Measurements from ENCODE around the gene STX1A. TPM values are rescaled to one million over a fixed set of nuclear protein-coding genes. Genes with fewer than 3 reads are reported as not detected.

Gene STX1A
- total and polyA plus RNA-seq, 4 donors = 2.6 to 14.7 (median 11.8) TPM

- intact Hi-C loops (cut with DNase I) = no loop called here
- Histone ChIP-seq H3K4me3 (ENCODE audit: low read length in 2 of 2) (peak overlapping the region; percentile 42 to 56), H3K27ac (ENCODE audit: low read depth in 1 of 2, low read length in 2 of 2) (peak overlapping the region in 1 of 2 donors; percentile 28), H3K4me1 (ENCODE audit: control insufficient read depth in 1 of 2, insufficient read depth in 2 of 2, low read length in 2 of 2) (no peaks in the 10 kb centered on the region), H3K27me3 (ENCODE audit: control insufficient read depth in 1 of 2, insufficient read depth in 2 of 2, low read length in 1 of 2) (no peaks in the 10 kb centered on the region), H3K36me3 (ENCODE audit: control insufficient read depth in 1 of 2, insufficient read depth in 2 of 2, low read length in 1 of 2) (peaks cover 0 to 2% of the 10 kb centered on the region in 2 donors), H3K9me3 (ENCODE audit: control insufficient read depth, low read length) (no peaks in the 10 kb centered on the region)
- peak; percentile 71 to 89 for DNase-seq
- 1% methylated on average over 22 to 24 of the region's 24 CpGs for WGBS, 2 donors
- peak; percentile 46 for ATAC-seq (ENCODE audit: low FRiP score)
Measured at GRCh38 chr7:73738220-73738611, 18.7 kb upstream of the STX1A start.

- peak in 1 of 2 donors; percentile 56 for DNase-seq
- H3K27ac ChIP-seq (ENCODE audit: low read depth in 1 of 2, low read length in 2 of 2) = no peak overlapping the region
- 71 to 72% methylated on average over 17 of the region's 17 CpGs for WGBS, 2 donors
- peaks cover 0 to 2% of the 10 kb centered on the region in 2 donors for H3K36me3 ChIP-seq (ENCODE audit: control insufficient read depth in 1 of 2, insufficient read depth in 2 of 2, low read length in 1 of 2)
- no peaks in the 10 kb centered on the region for H3K9me3 ChIP-seq (ENCODE audit: control insufficient read depth, low read length)
- no peaks in the 10 kb centered on the region for H3K27me3 ChIP-seq (ENCODE audit: control insufficient read depth in 1 of 2, insufficient read depth in 2 of 2, low read length in 1 of 2)
- peak overlapping the region in 1 of 2 donors; percentile 56 for H3K4me3 ChIP-seq (ENCODE audit: low read length in 2 of 2)
- ATAC-seq (ENCODE audit: low FRiP score) = no peak
- intact Hi-C loops (cut with DNase I) = no loop called here
- H3K4me1 ChIP-seq (ENCODE audit: control insufficient read depth in 1 of 2, insufficient read depth in 2 of 2, low read length in 2 of 2) = no peaks in the 10 kb centered on the region
Measured at GRCh38 chr7:73737491-73738219, 18.2 kb upstream of the STX1A start.

GRCh38 chr7:73736885-73737284 lies 17.4 kb upstream of the STX1A start:
- Histone ChIP-seq H3K4me1 (ENCODE audit: control insufficient read depth in 1 of 2, insufficient read depth in 2 of 2, low read length in 2 of 2) (no peaks in the 10 kb centered on the region), H3K9me3 (ENCODE audit: control insufficient read depth, low read length) (no peaks in the 10 kb centered on the region), H3K27me3 (ENCODE audit: control insufficient read depth in 1 of 2, insufficient read depth in 2 of 2, low read length in 1 of 2) (no peaks in the 10 kb centered on the region), H3K27ac (ENCODE audit: low read depth in 1 of 2, low read length in 2 of 2) (no peak overlapping the region), H3K4me3 (ENCODE audit: low read length in 2 of 2) (no peak overlapping the region), H3K36me3 (ENCODE audit: control insufficient read depth in 1 of 2, insufficient read depth in 2 of 2, low read length in 1 of 2) (peaks cover 0 to 2% of the 10 kb centered on the region in 2 donors)
- WGBS, 2 donors = 93 to 94% methylated on average over 14 of the region's 14 CpGs
- ATAC-seq (ENCODE audit: low FRiP score) = no peak
- intact Hi-C loops (cut with DNase I) = no loop called here
- no peak for DNase-seq

GRCh38 chr7:73735528-73735905 lies 16.0 kb upstream of the STX1A start:
- no peak for ATAC-seq (ENCODE audit: low FRiP score)
- DNase-seq = no peak
- Histone ChIP-seq H3K4me3 (ENCODE audit: low read length in 2 of 2) (no peak overlapping the region), H3K27ac (ENCODE audit: low read depth in 1 of 2, low read length in 2 of 2) (no peak overlapping the region), H3K36me3 (ENCODE audit: control insufficient read depth in 1 of 2, insufficient read depth in 2 of 2, low read length in 1 of 2) (peaks cover 0 to 2% of the 10 kb centered on the region in 2 donors), H3K27me3 (ENCODE audit: control insufficient read depth in 1 of 2, insufficient read depth in 2 of 2, low read length in 1 of 2) (no peaks in the 10 kb centered on the region), H3K4me1 (ENCODE audit: control insufficient read depth in 1 of 2, insufficient read depth in 2 of 2, low read length in 2 of 2) (no peaks in the 10 kb centered on the region), H3K9me3 (ENCODE audit: control insufficient read depth, low read length) (no peaks in the 10 kb centered on the region)
- intact Hi-C loops (cut with DNase I) = no loop called here
- WGBS, 2 donors = 93 to 96% methylated on average over 8 of the region's 8 CpGs

GRCh38 chr7:73734619-73735527 lies 15.4 kb upstream of the STX1A start:
- Histone ChIP-seq H3K9me3 (ENCODE audit: control insufficient read depth, low read length) (no peaks in the 10 kb centered on the region), H3K27ac (ENCODE audit: low read depth in 1 of 2, low read length in 2 of 2) (peak overlapping the region in 1 of 2 donors; percentile 13), H3K27me3 (ENCODE audit: control insufficient read depth in 1 of 2, insufficient read depth in 2 of 2, low read length in 1 of 2) (no peaks in the 10 kb centered on the region), H3K36me3 (ENCODE audit: control insufficient read depth in 1 of 2, insufficient read depth in 2 of 2, low read length in 1 of 2) (peaks cover 0 to 2% of the 10 kb centered on the region in 2 donors), H3K4me3 (ENCODE audit: low read length in 2 of 2) (no peak overlapping the region), H3K4me1 (ENCODE audit: control insufficient read depth in 1 of 2, insufficient read depth in 2 of 2, low read length in 2 of 2) (no peaks in the 10 kb centered on the region)
- ATAC-seq (ENCODE audit: low FRiP score) = peak; percentile 71
- intact Hi-C loops (cut with DNase I) = no loop called here
- DNase-seq = peak; percentile 85 to 89
- 62% methylated on average over 16 of the region's 16 CpGs for WGBS, 2 donors

GRCh38 chr7:73732397-73732796 lies 12.9 kb upstream of the STX1A start:
- no peaks in the 10 kb centered on the region for H3K9me3 ChIP-seq (ENCODE audit: control insufficient read depth, low read length)
- no peak overlapping the region for H3K27ac ChIP-seq (ENCODE audit: low read depth in 1 of 2, low read length in 2 of 2)
- ATAC-seq (ENCODE audit: low FRiP score) (no peak), DNase-seq (no peak)
- H3K36me3 ChIP-seq (ENCODE audit: control insufficient read depth in 1 of 2, insufficient read depth in 2 of 2, low read length in 1 of 2) = peaks cover 0 to 2% of the 10 kb centered on the region in 2 donors
- H3K4me1 ChIP-seq (ENCODE audit: control insufficient read depth in 1 of 2, insufficient read depth in 2 of 2, low read length in 2 of 2) = no peaks in the 10 kb centered on the region
- intact Hi-C loops (cut with DNase I) = no loop called here
- no peaks in the 10 kb centered on the region for H3K27me3 ChIP-seq (ENCODE audit: control insufficient read depth in 1 of 2, insufficient read depth in 2 of 2, low read length in 1 of 2)
- no peak overlapping the region for H3K4me3 ChIP-seq (ENCODE audit: low read length in 2 of 2)
- WGBS, 2 donors = 50 to 78% methylated on average over 2 of the region's 2 CpGs

GRCh38 chr7:73730485-73730884 lies 11.0 kb upstream of the STX1A start:
- H3K27ac ChIP-seq (ENCODE audit: low read depth in 1 of 2, low read length in 2 of 2) = no peak overlapping the region
- H3K4me1 ChIP-seq (ENCODE audit: control insufficient read depth in 1 of 2, insufficient read depth in 2 of 2, low read length in 2 of 2) = no peaks in the 10 kb centered on the region
- intact Hi-C loops (cut with DNase I) = no loop called here
- no peaks in the 10 kb centered on the region for H3K9me3 ChIP-seq (ENCODE audit: control insufficient read depth, low read length)
- WGBS, 2 donors = 53 to 57% methylated on average over 3 of the region's 3 CpGs
- H3K27me3 ChIP-seq (ENCODE audit: control insufficient read depth in 1 of 2, insufficient read depth in 2 of 2, low read length in 1 of 2) = no peaks in the 10 kb centered on the region
- ATAC-seq (ENCODE audit: low FRiP score) (no peak), DNase-seq (no peak)
- H3K4me3 ChIP-seq (ENCODE audit: low read length in 2 of 2) = no peak overlapping the region
- H3K36me3 ChIP-seq (ENCODE audit: control insufficient read depth in 1 of 2, insufficient read depth in 2 of 2, low read length in 1 of 2) = no peaks in the 10 kb centered on the region

GRCh38 chr7:73728551-73728950 lies 9.1 kb upstream of the STX1A start:
- no peak overlapping the region for H3K4me3 ChIP-seq (ENCODE audit: low read length in 2 of 2)
- H3K27ac ChIP-seq (ENCODE audit: low read depth in 1 of 2, low read length in 2 of 2) = no peak overlapping the region
- ATAC-seq (ENCODE audit: low FRiP score) (no peak), DNase-seq (no peak)
- H3K4me1 ChIP-seq (ENCODE audit: control insufficient read depth in 1 of 2, insufficient read depth in 2 of 2, low read length in 2 of 2) = no peaks in the 10 kb centered on the region
- intact Hi-C loops (cut with DNase I) = no loop called here
- no peaks in the 10 kb centered on the region for H3K36me3 ChIP-seq (ENCODE audit: control insufficient read depth in 1 of 2, insufficient read depth in 2 of 2, low read length in 1 of 2)
- no peaks in the 10 kb centered on the region for H3K9me3 ChIP-seq (ENCODE audit: control insufficient read depth, low read length)
- 53% methylated on average over 5 of the region's 5 CpGs for WGBS, 2 donors
- H3K27me3 ChIP-seq (ENCODE audit: control insufficient read depth in 1 of 2, insufficient read depth in 2 of 2, low read length in 1 of 2) = no peaks in the 10 kb centered on the region
